H1 (cell line): ENCODE data around the gene GSTCD. TPM values are rescaled to one million over a fixed set of nuclear protein-coding genes. Genes with fewer than 3 reads are reported as not detected.

Source experiments
- CTCF ChIA-PET: fragments of 300-600 bp; sonication (Branson Sonifier 250); formaldehyde crosslinking; loops from one replicate; lab custom pipeline; 2021; ENCODE audit not compliant: partially characterized antibody; lab: Charles Lee
- POLR2A ChIA-PET: fragments of 300-600 bp; sonication (Branson Sonifier 250); formaldehyde crosslinking; loops from one replicate; lab custom pipeline; 2021; ENCODE audit warnings: inconsistent platforms; ENCODE audit not compliant: partially characterized antibody; lab: Charles Lee
- DNase-seq, 2 experiments: peaks; one replicate each; pipeline versions ENCODE4 v3.0.0 to v3.0.0-alpha.2; 2010 to 2022; ENCODE audit warnings: low spot score in 2 of 2, low read depth in 1 of 2, mixed read lengths in 1 of 2
- FAIRE-seq: peaks from 2 replicates; lab custom pipeline; 2011; peaks lifted over from hg19 to GRCh38; lab: Jason Lieb, UNC
- H2AFZ ChIP-seq: 2 replicates; pipeline ENCODE4 v1.8.1; 2012; ENCODE audit warnings: low read length, inconsistent platforms
- H2AK5ac ChIP-seq: 2 replicates; pipeline ENCODE4 v1.6.1; 2013; ENCODE audit warnings: low read depth, low read length
- H2BK120ac ChIP-seq: replicated peaks from 2 replicates; pipeline ENCODE3; 2013; ENCODE audit warnings: low read depth, low read length, inconsistent platforms
- H2BK12ac ChIP-seq: 2 replicates; pipeline ENCODE4 v1.6.1; 2013; ENCODE audit warnings: low read depth, low read length
- H2BK15ac ChIP-seq: 2 replicates; pipeline ENCODE4 v1.6.1; 2013; ENCODE audit warnings: low read length
- H2BK20ac ChIP-seq: 2 replicates; pipeline ENCODE4 v1.6.1; 2013; ENCODE audit warnings: low read length
- H2BK5ac ChIP-seq: 2 replicates; pipeline ENCODE4 v1.6.1; 2013; ENCODE audit warnings: low read depth, low read length
- H3K14ac ChIP-seq: 2 replicates; pipeline ENCODE4 v1.6.1; 2013; ENCODE audit warnings: inconsistent platforms; ENCODE audit not compliant: insufficient read length
- H3K18ac ChIP-seq: 2 replicates; pipeline ENCODE4 v1.6.1; 2013; ENCODE audit warnings: low read length; ENCODE audit errors: extremely low read depth
- H3K23ac ChIP-seq: 2 replicates; pipeline ENCODE4 v1.6.1; 2013; ENCODE audit warnings: inconsistent platforms; ENCODE audit not compliant: insufficient read length
- H3K23me2 ChIP-seq: 2 replicates; pipeline ENCODE4 v1.6.1; 2013; ENCODE audit warnings: low read depth, low read length
- H3K27ac ChIP-seq: 2 replicates; pipeline ENCODE4 v1.6.1; 2011; ENCODE audit warnings: low read depth, low read length, inconsistent platforms
- H3K27me3 ChIP-seq, 4 experiments: replicated peaks in 1 of 4; 1 replicate in 1 of 4; 2 replicates in 3 of 4; pipeline versions ENCODE4 v1.6.1 to v1.8.1; 2011 to 2013; ENCODE audit warnings: low read length in 3 of 4, mild to moderate bottlenecking in 3 of 4, inconsistent platforms in 2 of 4, mixed read lengths in 2 of 4, moderate library complexity in 1 of 4; ENCODE audit not compliant: control insufficient read depth in 3 of 4, insufficient read depth in 3 of 4; ENCODE audit errors: extremely low read depth in 1 of 4
- H3K36me3 ChIP-seq, 4 experiments: 2 replicates each; pipeline versions ENCODE4 v1.6.1 to v1.8.1; 2011 to 2013; ENCODE audit warnings: mild to moderate bottlenecking in 4 of 4, low read length in 3 of 4, moderate library complexity in 2 of 4, control low read depth in 1 of 4, inconsistent platforms in 1 of 4; ENCODE audit not compliant: insufficient read depth in 4 of 4, control insufficient read depth in 2 of 4
- H3K4ac ChIP-seq: replicated peaks from 2 replicates; pipeline ENCODE3; 2013; ENCODE audit warnings: low read length, low read depth, mixed read lengths, inconsistent platforms; ENCODE audit not compliant: insufficient read length
- H3K4me1 ChIP-seq, 4 experiments: replicated peaks in 1 of 4; 1 replicate in 1 of 4; 2 replicates in 3 of 4; pipeline versions ENCODE4 v1.6.1 to v1.8.1; 2011 to 2013; ENCODE audit warnings: low read length in 3 of 4, inconsistent platforms in 2 of 4, mixed read lengths in 1 of 4; ENCODE audit not compliant: insufficient read depth in 4 of 4, control insufficient read depth in 3 of 4
- H3K4me2 ChIP-seq, 2 experiments: 2 replicates each; pipeline versions ENCODE4 v1.6.1 to v1.8.1; 2011 to 2013; ENCODE audit warnings: low read depth in 2 of 2, low read length in 2 of 2, control low read depth in 1 of 2, inconsistent platforms in 1 of 2, mild to moderate bottlenecking in 1 of 2; ENCODE audit not compliant: insufficient read depth in 1 of 2
- H3K4me3 ChIP-seq, 4 experiments: fragments of 200-600, 300-600 bp in 1 of 4; sonication (generic), shearing (Covaris generic), sonication (Bioruptor Twin) in 1 of 4; 2 replicates each; pipeline versions ENCODE4 v1.5.1 to v1.8.1; 2011 to 2016; ENCODE audit warnings: low read length in 4 of 4, low read depth in 3 of 4, control low read depth in 2 of 4, inconsistent platforms in 2 of 4, mild to moderate bottlenecking in 2 of 4, mixed read lengths in 1 of 4, moderate library complexity in 1 of 4; ENCODE audit not compliant: insufficient read depth in 2 of 4; ENCODE audit errors: extremely low read depth in 1 of 4
- H3K56ac ChIP-seq: replicated peaks from 2 replicates; pipeline ENCODE3; 2013; ENCODE audit warnings: low read depth, mild to moderate bottlenecking, mixed read lengths, low read length, inconsistent platforms; ENCODE audit not compliant: insufficient read length
- H3K79me1 ChIP-seq: 2 replicates; pipeline ENCODE4 v1.6.1; 2013; ENCODE audit warnings: low read depth, low read length, control low read depth
- H3K79me2 ChIP-seq, 2 experiments: 2 replicates each; pipeline versions ENCODE4 v1.6.1 to v1.8.1; 2012 to 2013; ENCODE audit warnings: low read length in 2 of 2, mild to moderate bottlenecking in 2 of 2, inconsistent platforms in 1 of 2; ENCODE audit not compliant: insufficient read depth in 2 of 2, control insufficient read depth in 1 of 2
- H3K9ac ChIP-seq, 4 experiments: replicated peaks in 1 of 4; 1 replicate in 1 of 4; 2 replicates in 3 of 4; pipeline versions ENCODE4 v1.6.1 to v1.8.1; 2011 to 2013; ENCODE audit warnings: low read depth in 3 of 4, low read length in 3 of 4, control low read depth in 2 of 4, mild to moderate bottlenecking in 2 of 4, moderate library complexity in 2 of 4, inconsistent platforms in 1 of 4; ENCODE audit errors: extremely low read depth in 1 of 4
- H3K9me3 ChIP-seq, 2 experiments: 2 replicates each; pipeline versions ENCODE4 v1.6.1 to v1.8.1; 2012 to 2013; ENCODE audit warnings: mild to moderate bottlenecking in 2 of 2, moderate library complexity in 2 of 2, control low read depth in 1 of 2, inconsistent platforms in 1 of 2, low read depth in 1 of 2, low read length in 1 of 2, mixed read lengths in 1 of 2; ENCODE audit not compliant: insufficient read depth in 2 of 2
- H4K20me1 ChIP-seq, 2 experiments: replicated peaks in 1 of 2; 2 replicates each; pipeline versions ENCODE3 to v1.8.1; 2011 to 2013; ENCODE audit warnings: inconsistent platforms in 2 of 2, low read length in 2 of 2, mild to moderate bottlenecking in 1 of 2; ENCODE audit not compliant: insufficient read depth in 2 of 2, control insufficient read depth in 1 of 2
- H4K5ac ChIP-seq: 2 replicates; pipeline ENCODE4 v1.6.1; 2013; ENCODE audit warnings: low read length, low read depth, mixed read lengths, inconsistent platforms; ENCODE audit not compliant: insufficient read length
- H4K8ac ChIP-seq: 2 replicates; pipeline ENCODE4 v1.8.0; 2013; ENCODE audit warnings: mild to moderate bottlenecking, moderate library complexity, low read length, inconsistent platforms; ENCODE audit not compliant: insufficient read depth; ENCODE audit errors: extremely low read depth
- H4K91ac ChIP-seq: replicated peaks from 2 replicates; pipeline ENCODE3; 2013; ENCODE audit warnings: low read length, mixed read lengths, inconsistent platforms; ENCODE audit not compliant: insufficient read length
- HDAC2 ChIP-seq, 2 experiments: fragments of 300-600 bp in 1 of 2; sonication (generic) in 1 of 2; IDR thresholded peaks; 2 replicates each; pipeline ENCODE4 v1.6.1; 2011 to 2012; ENCODE audit warnings: low read depth in 2 of 2, low read length in 2 of 2, mild to moderate bottlenecking in 2 of 2, moderate library complexity in 2 of 2, borderline replicate concordance in 1 of 2, inconsistent platforms in 1 of 2
- RFX5 ChIP-seq: IDR thresholded peaks from 2 replicates; pipeline ENCODE4 v1.6.1; 2011; ENCODE audit warnings: low read depth, low read length, improper control_type of control experiment, borderline replicate concordance
- SP2 ChIP-seq: IDR thresholded peaks from 2 replicates; pipeline ENCODE4 v1.6.1; 2012; ENCODE audit warnings: mild to moderate bottlenecking, low read length, inconsistent platforms
- WGBS, 2 experiments: shearing (Covaris generic) in 1 of 2; methylation state at CpG; one replicate each; pipeline versions ENCODE4 v1.1.6 to v1.1.7; 2013 to 2015; ENCODE audit warnings: low lambda C conversion rate in 2 of 2, mixed read lengths in 2 of 2, inconsistent platforms in 1 of 2, low coverage in 1 of 2, missing lambda C conversion rate in 1 of 2; ENCODE audit not compliant: insufficient replicate concordance in 2 of 2, insufficient coverage in 1 of 2, insufficient read length in 1 of 2; ENCODE audit errors: extremely low coverage in 1 of 2, missing lambda C conversion rate in 1 of 2; 5-methylcytosine and 5-hydroxymethylcytosine counted together
- polyA plus RNA-seq, 7 experiments: library from polyadenylated mRNA; depleted of rRNA in 3 of 7; stranded (reverse) in 5 of 7; unstranded in 2 of 7; fragments of >200 nt in 5 of 7; fragments of 200-250 nt in 2 of 7; gene quantifications; 1 replicate in 5 of 7; 2 replicates in 1 of 7; 4 replicates in 1 of 7; pipeline versions ENCODE4 v1.2.1 to v1.2.3, GENCODE V29; 2011 to 2013; ENCODE audit warnings: missing spikeins in 2 of 7, mixed read lengths in 2 of 7
- total RNA-seq: library from RNA; stranded (reverse); fragmentation: NEBNext Ultra II Directional; extraction: Animal tissue kit (Norgen Biotek cat#: 25700); gene quantifications from 2 replicates; pipeline ENCODE4 v1.2.1, GENCODE V29; 2021

Gene GSTCD
- total and polyA plus RNA-seq, 2 of the 8 experiments (the other 6 are each of a cell fraction or from before 2014, with no cell fraction given), result 8.5 to 24.6 TPM

- Histone ChIP-seq H3K56ac (no peak overlapping the region), H3K27me3 (no peaks in the 10 kb centered on the region), H2BK5ac (no peak overlapping the region), H3K4me1 (0 out of 7 replicates have a peak, but pooled peaks cover 0 to 2% (median under 1%) of the 10 kb centered on the region in 4 experiments), H3K4me3 (no peak overlapping the region; a peak in 1 of 8 replicates), H3K79me1 (0 out of 2 replicates have a peak, but pooled peaks cover 3% of the 10 kb centered on the region), H3K4ac (no peak overlapping the region), H3K79me2 (peaks cover 0 to 60% of the 10 kb centered on the region in 2 experiments; a peak in 3 of 4 replicates), H4K8ac (no peak overlapping the region), H4K20me1 (peaks cover 0 to 6% of the 10 kb centered on the region in 2 experiments), H3K23ac (no peak overlapping the region), H3K27ac (no peak overlapping the region), H4K5ac (no peak overlapping the region), H2BK120ac (no peak overlapping the region), H3K14ac (no peak overlapping the region), H3K36me3 (no peaks in the 10 kb centered on the region; a peak in 1 of 8 replicates), H2AK5ac (no peak overlapping the region), H4K91ac (no peak overlapping the region), H3K18ac (no peak overlapping the region), H3K23me2 (peaks cover 2% of the 10 kb centered on the region), H2AFZ (no peak overlapping the region), H3K4me2 (no peak overlapping the region), H3K9ac (no peak overlapping the region), H2BK15ac (no peak overlapping the region), H2BK20ac (no peak overlapping the region), H3K9me3 (no peaks in the 10 kb centered on the region), H2BK12ac (no peak overlapping the region)
- CTCF ChIA-PET, result interaction anchor here (1.5 kb wide), 1 partner anchor 8 kb away, joined by 4 read pairs; no protein-coding TSS in a partner anchor
- no peak for DNase-seq
- no peak for FAIRE-seq
- WGBS, 2 experiments, result 93% methylated on average over 6 of the region's 6 CpGs; no CpG with 5 or more reads in 1 of the 2 experiments
- POLR2A ChIA-PET, result interaction anchor here (0.8 kb wide), 1 partner anchor 9 kb away, joined by 3 read pairs; no protein-coding TSS in a partner anchor
- TF ChIP-seq SP2 (no peak), RFX5 (peak; percentile 27; the same call in 1 of the 2 replicates), HDAC2 (IDR thresholded peaks at IDR 0.05; ENCODE audit: borderline replicate concordance in 1 of 2, low read depth in 2 of 2, low read length in 2 of 2) (no peak)
Observed at GRCh38 chr4:105710678-105711077, 2.1 kb downstream of the GSTCD start.
